Smooth muscle cell (in vitro differentiated cells): ENCODE results near the gene PCDHA8. TPM values are rescaled to one million over a fixed set of nuclear protein-coding genes. Genes with fewer than 3 reads are reported as not detected.

ENCODE experiments used
- DNase-seq: peaks from one replicate; lab custom pipeline; 2025; ENCODE audit not compliant: unreplicated experiment; lab: John Stamatoyannopoulos, UW
- H2AFZ ChIP-seq: fragments of 200-600 bp; sonication (generic); 2 replicates; pipeline ENCODE4 v1.6.0; 2016; ENCODE audit warnings: antibody characterized with exemption, low read depth, mild to moderate bottlenecking
- H3F3A ChIP-seq: fragments of 200-600 bp; sonication (generic); 2 replicates; pipeline ENCODE4 v1.6.0; 2017; ENCODE audit warnings: antibody characterized with exemption, low read depth
- H3K27ac ChIP-seq: fragments of 200-600 bp; sonication (generic); 2 replicates; pipeline ENCODE4 v1.5.1; 2016; ENCODE audit warnings: low read depth, mild to moderate bottlenecking
- H3K27me3 ChIP-seq: fragments of 200-600 bp; sonication (generic); 2 replicates; pipeline ENCODE4 v1.6.1; 2016; ENCODE audit warnings: low read depth, mild to moderate bottlenecking
- H3K36me3 ChIP-seq: fragments of 200-600 bp; sonication (generic); 2 replicates; pipeline ENCODE4 v1.5.1; 2016; ENCODE audit warnings: low read depth
- H3K4me1 ChIP-seq: fragments of 200-600 bp; sonication (generic); 2 replicates; pipeline ENCODE4 v1.5.1; 2016; ENCODE audit warnings: low read depth
- H3K4me2 ChIP-seq: fragments of 200-600 bp; sonication (generic); 2 replicates; pipeline ENCODE4 v1.6.0; 2016; ENCODE audit warnings: mild to moderate bottlenecking
- H3K4me3 ChIP-seq: fragments of 200-600 bp; sonication (generic); 2 replicates; pipeline ENCODE4 v1.5.1; 2016; ENCODE audit warnings: mild to moderate bottlenecking
- H3K79me2 ChIP-seq: fragments of 200-600 bp; sonication (generic); 2 replicates; pipeline ENCODE4 v1.6.0; 2016; ENCODE audit warnings: low read depth, mild to moderate bottlenecking
- H3K9ac ChIP-seq: fragments of 200-600 bp; sonication (generic); 2 replicates; pipeline ENCODE4 v1.6.0; 2016; ENCODE audit warnings: low read depth
- H3K9me3 ChIP-seq: fragments of 200-600 bp; sonication (generic); replicated peaks from 2 replicates; pipeline ENCODE4 v1.5.1; 2016; ENCODE audit warnings: low read depth
- H4K20me1 ChIP-seq: fragments of 200-600 bp; sonication (generic); 2 replicates; pipeline ENCODE4 v1.6.0; 2016; ENCODE audit warnings: low read depth
- WGBS: methylation state at CpG from one replicate; pipeline ENCODE4 v1.1.7; 2016; ENCODE audit warnings: low lambda C conversion rate; 5-methylcytosine and 5-hydroxymethylcytosine counted together
- polyA plus RNA-seq: library from polyadenylated mRNA; unstranded; fragments of >200 nt; fragmentation: Nextera tagmentation; extraction: Ambion mirVana; gene quantifications from 2 replicates; pipeline ENCODE4 v1.2.1, GENCODE V29; 2016
- total RNA-seq: library from RNA; depleted of rRNA; stranded (reverse); fragments of >200 nt; gene quantifications from 2 replicates; pipeline ENCODE4 v1.2.3, GENCODE V29; 2014
- TF ChIP-seq, protein P1 (sequence below): fragments of 200-600 bp; sonication (generic); IDR thresholded peaks from 2 replicates; pipeline ENCODE4 v1.5.1; 2017; ENCODE audit warnings: borderline replicate concordance, mild to moderate bottlenecking, antibody characterized with exemption; ENCODE audit not compliant: insufficient read depth, poor library complexity, severe bottlenecking

PCDHA8 gene
- total and polyA plus RNA-seq, 2 experiments from 2014 or later, result 0.40 TPM

DNA sequence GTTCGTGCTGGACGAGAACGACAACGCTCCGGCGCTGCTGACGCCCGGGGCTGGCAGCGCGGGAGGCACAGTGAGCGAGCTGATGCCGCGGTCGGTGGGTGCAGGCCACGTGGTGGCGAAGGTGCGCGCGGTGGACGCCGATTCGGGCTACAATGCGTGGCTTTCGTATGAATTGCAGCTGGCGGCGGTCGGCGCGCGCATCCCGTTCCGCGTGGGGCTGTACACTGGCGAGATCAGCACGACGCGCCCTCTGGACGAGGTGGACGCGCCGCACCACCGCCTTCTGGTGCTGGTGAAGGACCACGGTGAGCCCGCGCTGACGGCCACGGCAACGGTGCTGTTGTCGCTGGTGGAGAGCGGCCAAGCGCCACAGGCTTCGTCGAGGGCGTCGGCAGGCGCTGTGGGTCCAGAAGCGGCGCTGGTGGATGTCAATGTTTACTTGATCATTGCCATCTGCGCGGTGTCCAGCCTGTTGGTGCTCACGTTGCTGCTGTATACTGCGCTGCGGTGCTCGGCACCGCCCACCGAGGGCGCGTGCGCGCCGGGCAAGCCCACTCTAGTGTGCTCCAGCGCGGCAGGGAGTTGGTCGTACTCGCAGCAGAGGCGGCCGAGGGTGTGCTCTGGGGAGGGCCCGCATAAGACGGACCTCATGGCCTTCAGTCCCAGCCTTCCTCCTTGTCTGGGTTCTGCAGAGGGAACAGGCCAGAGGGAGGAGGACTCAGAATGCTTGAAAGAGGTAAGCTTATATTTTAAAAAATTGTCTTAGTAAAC lies 43.1 kb downstream of the PCDHA8 start:
- H3K79me2 ChIP-seq, result peaks cover 6% of the 10 kb centered on the region
- H3K27ac ChIP-seq, result no peak overlapping the region
- TF ChIP-seq, protein P1, sequence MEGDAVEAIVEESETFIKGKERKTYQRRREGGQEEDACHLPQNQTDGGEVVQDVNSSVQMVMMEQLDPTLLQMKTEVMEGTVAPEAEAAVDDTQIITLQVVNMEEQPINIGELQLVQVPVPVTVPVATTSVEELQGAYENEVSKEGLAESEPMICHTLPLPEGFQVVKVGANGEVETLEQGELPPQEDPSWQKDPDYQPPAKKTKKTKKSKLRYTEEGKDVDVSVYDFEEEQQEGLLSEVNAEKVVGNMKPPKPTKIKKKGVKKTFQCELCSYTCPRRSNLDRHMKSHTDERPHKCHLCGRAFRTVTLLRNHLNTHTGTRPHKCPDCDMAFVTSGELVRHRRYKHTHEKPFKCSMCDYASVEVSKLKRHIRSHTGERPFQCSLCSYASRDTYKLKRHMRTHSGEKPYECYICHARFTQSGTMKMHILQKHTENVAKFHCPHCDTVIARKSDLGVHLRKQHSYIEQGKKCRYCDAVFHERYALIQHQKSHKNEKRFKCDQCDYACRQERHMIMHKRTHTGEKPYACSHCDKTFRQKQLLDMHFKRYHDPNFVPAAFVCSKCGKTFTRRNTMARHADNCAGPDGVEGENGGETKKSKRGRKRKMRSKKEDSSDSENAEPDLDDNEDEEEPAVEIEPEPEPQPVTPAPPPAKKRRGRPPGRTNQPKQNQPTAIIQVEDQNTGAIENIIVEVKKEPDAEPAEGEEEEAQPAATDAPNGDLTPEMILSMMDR, result no peak
- H3K4me2 ChIP-seq, result no peak overlapping the region
- WGBS, result 97% methylated on average over 63 of the region's 79 CpGs
- H3K27me3 ChIP-seq, result no peaks in the 10 kb centered on the region
- H3K4me1 ChIP-seq, result no peaks in the 10 kb centered on the region
- no peak for DNase-seq
- H3F3A ChIP-seq, result no peaks in the 10 kb centered on the region
- H3K9me3 ChIP-seq, result no peaks in the 10 kb centered on the region
- H2AFZ ChIP-seq, result no peak overlapping the region
- H3K36me3 ChIP-seq, result no peaks in the 10 kb centered on the region
- H3K4me3 ChIP-seq, result no peak overlapping the region
- no peaks in the 10 kb centered on the region for H4K20me1 ChIP-seq
- no peak overlapping the region for H3K9ac ChIP-seq

Other genes starting within 250 kb of the PCDHA8 start
- 0.54 TPM in 1 of 2 replicates, not detected in the other for gene CD14, start 208.0 kb upstream of the PCDHA8 start, total RNA-seq
- gene CD14, start 208.0 kb upstream of the PCDHA8 start, polyA plus RNA-seq, result 0.09 and 0.69 TPM in 2 replicates
- gene TMCO6, start 201.7 kb upstream of the PCDHA8 start, total RNA-seq, result 3.3 and 11.4 TPM in 2 replicates
- 4.4 and 5.9 TPM in 2 replicates for gene TMCO6, start 201.7 kb upstream of the PCDHA8 start, polyA plus RNA-seq
- 24.3 and 63.0 TPM in 2 replicates for gene NDUFA2, start 193.6 kb upstream of the PCDHA8 start, total RNA-seq
- 120 and 126 TPM in 2 replicates for gene NDUFA2, start 193.6 kb upstream of the PCDHA8 start, polyA plus RNA-seq
- 85.1 and 87.5 TPM in 2 replicates for gene IK, start 193.4 kb upstream of the PCDHA8 start, total RNA-seq
- 77.6 and 79.3 TPM in 2 replicates for gene IK, start 193.4 kb upstream of the PCDHA8 start, polyA plus RNA-seq
- gene WDR55, start 176.3 kb upstream of the PCDHA8 start, total RNA-seq, result 11.2 and 14.2 TPM in 2 replicates
- 20.6 and 23.6 TPM in 2 replicates for gene WDR55, start 176.3 kb upstream of the PCDHA8 start, polyA plus RNA-seq
- gene DND1, start 167.6 kb upstream of the PCDHA8 start, total RNA-seq, result 0.27 and 2.2 TPM in 2 replicates
- 0.31 and 0.64 TPM in 2 replicates for gene DND1, start 167.6 kb upstream of the PCDHA8 start, polyA plus RNA-seq
- gene HARS1, start 149.8 kb upstream of the PCDHA8 start, total RNA-seq, result 29.4 and 54.5 TPM in 2 replicates
- 72.1 and 83.8 TPM in 2 replicates for gene HARS1, start 149.8 kb upstream of the PCDHA8 start, polyA plus RNA-seq
- 15.3 and 19.3 TPM in 2 replicates for gene HARS2, start 149.7 kb upstream of the PCDHA8 start, total RNA-seq
- gene HARS2, start 149.7 kb upstream of the PCDHA8 start, polyA plus RNA-seq, result 24.3 and 25.7 TPM in 2 replicates
- 32.9 and 39.7 TPM in 2 replicates for gene ZMAT2, start 140.7 kb upstream of the PCDHA8 start, total RNA-seq
- gene ZMAT2, start 140.7 kb upstream of the PCDHA8 start, polyA plus RNA-seq, result 34.6 and 37.2 TPM in 2 replicates
- 0.04 TPM in 1 of 2 replicates, not detected in the other for gene PCDHA1, start 55.0 kb upstream of the PCDHA8 start, total RNA-seq
- not detected in 2 replicates for gene PCDHA1, start 55.0 kb upstream of the PCDHA8 start, polyA plus RNA-seq
- gene PCDHA2, start 46.3 kb upstream of the PCDHA8 start, total RNA-seq, result 3.0 and 4.7 TPM in 2 replicates
- 2.5 and 2.7 TPM in 2 replicates for gene PCDHA2, start 46.3 kb upstream of the PCDHA8 start, polyA plus RNA-seq
- gene PCDHA3, start 40.1 kb upstream of the PCDHA8 start, total RNA-seq, result 3.2 and 3.9 TPM in 2 replicates
- 0.47 and 0.89 TPM in 2 replicates for gene PCDHA3, start 40.1 kb upstream of the PCDHA8 start, polyA plus RNA-seq
- 7.1 and 10.8 TPM in 2 replicates for gene PCDHA4, start 34.1 kb upstream of the PCDHA8 start, total RNA-seq
- gene PCDHA4, start 34.1 kb upstream of the PCDHA8 start, polyA plus RNA-seq, result 4.1 and 5.0 TPM in 2 replicates
- gene PCDHA5, start 19.6 kb upstream of the PCDHA8 start, total RNA-seq, result 0.31 and 1.7 TPM in 2 replicates
- 0.05 and 0.14 TPM in 2 replicates for gene PCDHA5, start 19.6 kb upstream of the PCDHA8 start, polyA plus RNA-seq
- gene PCDHA6, start 13.2 kb upstream of the PCDHA8 start, total RNA-seq, result 1.2 and 2.4 TPM in 2 replicates
- gene PCDHA6, start 13.2 kb upstream of the PCDHA8 start, polyA plus RNA-seq, result 0.17 and 0.22 TPM in 2 replicates
- 2.4 and 3.1 TPM in 2 replicates for gene PCDHA7, start 6.9 kb upstream of the PCDHA8 start, total RNA-seq
- 0.37 and 1.0 TPM in 2 replicates for gene PCDHA7, start 6.9 kb upstream of the PCDHA8 start, polyA plus RNA-seq
- 1.7 and 2.1 TPM in 2 replicates for gene PCDHA9, start 7.2 kb downstream of the PCDHA8 start, total RNA-seq
- gene PCDHA9, start 7.2 kb downstream of the PCDHA8 start, polyA plus RNA-seq, result 0.27 and 0.43 TPM in 2 replicates
- gene PCDHA10, start 14.7 kb downstream of the PCDHA8 start, total RNA-seq, result 16.1 and 19.6 TPM in 2 replicates
- gene PCDHA10, start 14.7 kb downstream of the PCDHA8 start, polyA plus RNA-seq, result 9.0 and 10.1 TPM in 2 replicates
- 2.1 and 3.8 TPM in 2 replicates for gene PCDHA11, start 27.8 kb downstream of the PCDHA8 start, total RNA-seq
- 1.6 and 3.0 TPM in 2 replicates for gene PCDHA11, start 27.8 kb downstream of the PCDHA8 start, polyA plus RNA-seq
- gene PCDHA12, start 34.1 kb downstream of the PCDHA8 start, total RNA-seq, result 7.3 and 9.6 TPM in 2 replicates
- gene PCDHA12, start 34.1 kb downstream of the PCDHA8 start, polyA plus RNA-seq, result 2.2 and 2.9 TPM in 2 replicates
- 0.99 and 2.5 TPM in 2 replicates for gene PCDHA13, start 40.9 kb downstream of the PCDHA8 start, total RNA-seq
- gene PCDHA13, start 40.9 kb downstream of the PCDHA8 start, polyA plus RNA-seq, result 0.30 and 1.3 TPM in 2 replicates
- gene PCDHAC1, start 85.1 kb downstream of the PCDHA8 start, total RNA-seq, result 5.6 and 9.3 TPM in 2 replicates
- 0.13 and 0.97 TPM in 2 replicates for gene PCDHAC1, start 85.1 kb downstream of the PCDHA8 start, polyA plus RNA-seq
- gene PCDHAC2, start 125.3 kb downstream of the PCDHA8 start, total RNA-seq, result 5.2 and 7.4 TPM in 2 replicates
- 3.5 and 4.7 TPM in 2 replicates for gene PCDHAC2, start 125.3 kb downstream of the PCDHA8 start, polyA plus RNA-seq
- 0.04 and 0.22 TPM in 2 replicates for gene PCDHB1, start 210.2 kb downstream of the PCDHA8 start, total RNA-seq
- not detected in 2 replicates for gene PCDHB1, start 210.2 kb downstream of the PCDHA8 start, polyA plus RNA-seq